DND-41 (cell line): ENCODE data around the gene C6orf47.

Experiments used
- CTCF ChIP-seq: IDR thresholded peaks from 2 replicates; pipeline ENCODE4 v1.5.1; 2012; ENCODE audit warnings: borderline replicate concordance, low read length, moderate library complexity, mild to moderate bottlenecking; ENCODE audit not compliant: poor library complexity, severe bottlenecking; ENCODE audit errors: extremely low read depth
- EZH2 ChIP-seq: IDR thresholded peaks from 3 replicates; pipeline ENCODE4 v1.6.1; 2012; ENCODE audit warnings: borderline replicate concordance, low read depth, mild to moderate bottlenecking, moderate library complexity, low read length, inconsistent platforms; ENCODE audit not compliant: severe bottlenecking

GRCh38 chr6:31669676-31670075, 9.1 kb upstream of the C6orf47 start, which contains the start of gene LY6G5B:
- no peak for TF ChIP-seq EZH2
- TF ChIP-seq CTCF: no peak
